Mammary epithelial cell (primary cell): ENCODE measurements around the gene DLG5.

Source experiments
- EZH2 ChIP-seq: IDR thresholded peaks from 2 replicates; pipeline ENCODE4 v1.6.1; 2012; ENCODE audit warnings: low read length, inconsistent platforms, borderline replicate concordance
- TF ChIP-seq, protein P1 (sequence below), 2 donors: IDR thresholded peaks in 1 of 2; conservative IDR thresholded peaks in 1 of 2; 2 replicates each; pipeline ENCODE4 v1.5.1; 2011 to 2012; ENCODE audit warnings: inconsistent platforms in 2 of 2, low read length in 2 of 2, mild to moderate bottlenecking in 2 of 2, control low read depth in 1 of 2, low read depth in 1 of 2; ENCODE audit not compliant: insufficient read depth in 1 of 2; ENCODE audit errors: extremely low read depth in 1 of 2

DNA sequence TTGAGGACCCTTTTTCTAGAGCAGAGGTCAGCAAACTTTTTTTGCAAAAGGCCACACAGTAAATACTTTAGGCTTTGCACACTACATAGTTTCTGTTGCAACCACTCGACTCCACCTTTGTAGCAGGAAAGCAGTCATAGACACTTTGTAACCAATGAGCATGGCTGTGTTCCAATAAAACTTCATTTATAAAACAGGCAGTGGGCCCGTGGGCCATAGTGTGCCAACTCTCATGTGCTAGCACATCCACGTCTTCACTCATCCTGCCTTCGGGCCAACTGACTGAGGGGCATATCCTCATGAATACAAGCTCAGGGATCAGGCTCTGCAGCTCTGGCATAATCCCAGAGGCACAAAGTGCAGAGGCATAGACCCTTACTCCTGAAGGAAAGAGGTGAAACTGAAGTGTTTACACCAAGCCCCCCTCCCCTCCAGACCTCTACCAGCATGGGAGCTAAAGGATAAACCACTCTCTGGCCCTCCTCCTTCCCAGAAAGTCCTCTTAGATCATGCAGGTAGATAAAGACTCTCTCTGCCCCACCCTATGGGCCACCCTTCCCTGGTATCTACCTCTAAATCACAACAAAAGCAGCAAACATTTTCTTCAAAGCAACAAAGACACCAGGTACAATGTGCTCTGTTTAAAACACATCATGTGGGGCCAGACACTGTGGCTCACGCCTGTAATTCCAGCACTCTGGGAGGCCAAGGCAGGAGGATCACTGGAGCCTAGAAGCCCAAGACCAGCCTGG lies 71.0 kb downstream of the DLG5 start:
- TF ChIP-seq, protein P1, sequence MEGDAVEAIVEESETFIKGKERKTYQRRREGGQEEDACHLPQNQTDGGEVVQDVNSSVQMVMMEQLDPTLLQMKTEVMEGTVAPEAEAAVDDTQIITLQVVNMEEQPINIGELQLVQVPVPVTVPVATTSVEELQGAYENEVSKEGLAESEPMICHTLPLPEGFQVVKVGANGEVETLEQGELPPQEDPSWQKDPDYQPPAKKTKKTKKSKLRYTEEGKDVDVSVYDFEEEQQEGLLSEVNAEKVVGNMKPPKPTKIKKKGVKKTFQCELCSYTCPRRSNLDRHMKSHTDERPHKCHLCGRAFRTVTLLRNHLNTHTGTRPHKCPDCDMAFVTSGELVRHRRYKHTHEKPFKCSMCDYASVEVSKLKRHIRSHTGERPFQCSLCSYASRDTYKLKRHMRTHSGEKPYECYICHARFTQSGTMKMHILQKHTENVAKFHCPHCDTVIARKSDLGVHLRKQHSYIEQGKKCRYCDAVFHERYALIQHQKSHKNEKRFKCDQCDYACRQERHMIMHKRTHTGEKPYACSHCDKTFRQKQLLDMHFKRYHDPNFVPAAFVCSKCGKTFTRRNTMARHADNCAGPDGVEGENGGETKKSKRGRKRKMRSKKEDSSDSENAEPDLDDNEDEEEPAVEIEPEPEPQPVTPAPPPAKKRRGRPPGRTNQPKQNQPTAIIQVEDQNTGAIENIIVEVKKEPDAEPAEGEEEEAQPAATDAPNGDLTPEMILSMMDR (conservative IDR thresholded peaks at IDR 0.05 in 1 of 2, IDR thresholded peaks at IDR 0.05 in 1 of 2; ENCODE audit: extremely low read depth in 1 of 2, insufficient read depth in 1 of 2, low read depth in 1 of 2, low read length in 2 of 2), result no peak
- TF ChIP-seq EZH2, result no peak
